PC-3 (cell line): ENCODE measurements around the gene RNF146.

ENCODE experiments used
- CTCF ChIP-seq: fragments of 300-600 bp; sonication (generic); conservative IDR thresholded peaks from 2 replicates; pipeline ENCODE4 v1.5.1; 2017; ENCODE audit warnings: antibody characterized with exemption, low read depth, mild to moderate bottlenecking, low read length
- EZH2 ChIP-seq: fragments of 300-600 bp; sonication (generic); IDR thresholded peaks from one replicate; pipeline ENCODE4 v1.6.1; 2017; ENCODE audit warnings: antibody characterized with exemption, mild to moderate bottlenecking, low read length; ENCODE audit not compliant: unreplicated experiment

GRCh38 chr6:127301199-127301700 is 34.6 kb downstream of the RNF146 start:
- no peak for TF ChIP-seq CTCF
- TF ChIP-seq EZH2 = no peak
